GM19452 (cell line): Measurements from ENCODE around the gene NUCB2.
"Not testable (repeated sequence)": the region's sequence is repeated elsewhere in the genome, so short reads cannot be mapped to it uniquely, and the experiment has no call there.

Source experiments
- ATAC-seq: cut with Tn5 transposase; IDR thresholded peaks from one replicate; pipeline ENCODE4 v1.9.1; 2021; ENCODE audit not compliant: unreplicated experiment

NUCB2 gene

DNA sequence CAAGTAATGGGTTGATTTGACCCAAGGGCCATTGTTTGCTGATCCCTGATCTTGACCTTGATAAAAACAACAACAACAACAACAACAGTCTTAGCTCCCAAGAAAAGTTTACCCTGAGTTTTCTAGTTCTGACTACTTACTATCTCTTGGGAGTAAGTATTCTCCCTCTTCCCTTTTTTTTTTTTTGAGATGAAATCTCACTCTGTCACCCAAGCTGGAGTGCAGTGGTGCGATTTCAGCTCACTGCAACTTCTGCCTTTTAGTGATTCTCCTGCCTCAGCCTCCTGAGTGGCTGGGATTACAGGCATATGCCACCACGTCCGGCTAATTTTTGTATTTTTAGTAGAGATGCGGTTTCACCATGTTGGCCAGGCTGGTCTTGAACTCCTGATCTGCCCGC lies 8.0 kb upstream of the NUCB2 start:
- not testable (repeated sequence) for ATAC-seq

DNA sequence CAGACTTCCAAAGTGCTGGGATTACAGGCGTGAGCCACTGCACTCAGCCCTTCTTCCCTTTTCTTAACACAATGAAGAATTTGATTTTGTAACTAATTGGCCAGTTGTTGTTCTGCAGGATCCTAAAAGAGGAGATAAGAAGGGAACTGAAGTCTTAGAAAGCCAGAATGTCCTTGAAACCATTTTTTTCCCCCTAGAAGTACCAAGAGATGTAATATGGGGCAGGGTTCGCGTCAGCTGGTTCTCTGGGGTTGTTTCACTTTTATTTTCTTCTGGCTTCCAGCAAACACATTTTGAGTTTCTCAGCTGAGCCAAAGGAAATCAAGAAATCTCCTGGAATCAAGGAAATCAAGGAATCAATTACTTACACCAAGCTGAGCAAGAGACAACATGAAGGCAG lies 7.6 kb upstream of the NUCB2 start:
- ATAC-seq = no peak

DNA sequence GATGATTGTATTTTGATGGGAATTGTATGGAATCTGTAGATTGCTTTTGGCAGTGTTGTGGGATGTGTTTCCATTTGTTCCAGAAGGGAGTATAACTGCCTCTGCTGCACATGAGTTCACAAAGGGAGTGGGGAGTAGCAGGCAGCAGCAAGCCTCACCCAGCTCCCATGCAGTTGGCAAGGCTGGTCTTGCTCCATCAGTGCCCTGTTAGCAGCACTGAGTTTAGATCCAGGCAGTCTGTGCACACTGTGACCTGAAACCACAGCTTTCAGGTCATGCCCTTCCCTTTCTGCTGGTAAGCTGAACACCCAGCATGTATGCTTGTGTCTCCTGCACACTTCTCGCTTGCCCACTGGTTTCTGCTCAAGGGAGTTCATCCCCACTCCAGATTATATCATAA lies 3.7 kb upstream of the NUCB2 start:
- no peak for ATAC-seq

DNA sequence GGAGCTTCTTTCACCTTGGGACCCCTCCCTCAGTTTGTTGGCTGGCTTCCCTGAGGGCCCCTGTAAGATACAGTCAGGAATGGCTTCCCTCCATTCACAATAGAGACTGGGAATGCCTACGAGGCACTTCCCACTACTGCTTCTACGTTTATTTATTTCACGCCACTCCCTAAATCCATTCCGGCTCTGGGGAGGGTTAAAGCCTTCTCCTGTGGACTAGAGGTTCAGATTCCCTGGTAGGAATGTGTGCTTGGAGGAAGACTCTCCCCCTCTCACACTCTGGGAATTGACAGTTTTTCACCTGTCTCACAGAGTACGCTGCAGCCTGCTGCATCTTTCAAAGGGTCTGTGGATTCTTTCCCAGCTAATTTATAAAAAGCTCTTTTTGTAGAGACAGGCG lies 3.3 kb upstream of the NUCB2 start:
- no peak for ATAC-seq

DNA sequence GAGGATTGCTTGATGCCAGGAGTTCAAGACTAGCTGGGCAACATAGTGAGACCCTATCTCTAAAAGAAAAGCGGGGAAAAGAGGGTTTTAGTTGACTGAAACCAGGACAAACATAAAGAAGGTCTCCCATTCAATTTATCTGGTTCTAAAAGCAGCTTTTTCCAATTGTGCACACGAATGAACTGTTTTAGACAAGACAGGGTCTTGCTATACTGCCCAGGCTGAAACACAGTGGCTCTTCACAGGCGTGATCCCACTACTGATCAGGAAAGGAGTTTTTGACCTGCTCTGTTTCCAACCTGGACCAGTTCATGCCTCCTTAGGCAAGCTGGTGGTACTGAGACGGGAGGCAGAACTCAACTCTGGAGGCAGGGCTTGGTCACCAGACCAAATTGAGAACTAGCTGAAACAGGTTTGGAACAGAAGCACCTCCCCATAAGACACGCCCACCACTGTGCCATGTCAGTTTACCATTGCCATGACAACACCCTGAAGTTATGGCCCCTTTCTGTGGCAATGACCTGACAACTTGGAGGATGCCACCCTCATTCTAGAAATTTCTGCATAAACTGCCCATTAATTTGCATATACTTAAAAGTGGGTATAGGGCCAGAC lies 2.8 kb upstream of the NUCB2 start:
- no peak for ATAC-seq

DNA sequence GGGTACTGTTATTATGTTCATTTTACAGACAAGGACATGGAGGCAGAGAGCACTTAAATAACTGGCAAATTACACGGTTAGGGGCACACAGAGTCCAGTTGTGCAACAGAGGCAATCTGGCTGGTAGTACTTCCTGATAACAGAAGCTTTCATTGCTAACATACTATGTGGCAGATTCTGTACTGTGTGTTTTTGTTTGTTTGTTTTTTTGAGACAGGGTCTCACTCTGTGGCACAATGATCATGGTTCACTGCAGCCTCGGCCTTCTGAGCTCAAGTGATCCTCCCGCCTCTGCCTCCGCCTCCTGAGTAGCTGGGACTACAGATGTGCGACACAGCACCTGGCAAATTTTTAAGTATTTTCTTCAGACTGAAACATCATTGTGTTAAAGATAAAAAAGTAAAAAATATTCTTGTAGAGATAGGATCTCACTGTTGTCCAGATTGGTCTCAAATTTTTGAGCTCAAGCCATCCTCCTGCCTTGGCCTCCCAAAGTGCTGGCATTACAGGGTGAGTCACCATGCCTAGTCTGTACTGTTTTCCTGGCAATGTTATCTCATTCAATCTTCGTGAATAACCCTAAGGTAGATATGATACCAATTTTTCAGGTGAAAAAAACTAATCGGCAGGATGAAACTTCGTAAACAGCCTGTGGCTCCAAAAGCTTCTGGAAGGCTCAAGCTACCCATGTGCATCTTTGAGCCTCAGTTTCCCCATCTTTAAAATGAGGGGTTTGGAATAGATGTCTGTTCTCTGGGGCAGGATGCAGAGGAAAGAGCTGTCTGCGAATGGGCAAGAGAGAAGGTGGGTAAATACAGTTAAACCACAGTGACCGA lies 921 bp upstream of the NUCB2 start:
- ATAC-seq = no peak

DNA sequence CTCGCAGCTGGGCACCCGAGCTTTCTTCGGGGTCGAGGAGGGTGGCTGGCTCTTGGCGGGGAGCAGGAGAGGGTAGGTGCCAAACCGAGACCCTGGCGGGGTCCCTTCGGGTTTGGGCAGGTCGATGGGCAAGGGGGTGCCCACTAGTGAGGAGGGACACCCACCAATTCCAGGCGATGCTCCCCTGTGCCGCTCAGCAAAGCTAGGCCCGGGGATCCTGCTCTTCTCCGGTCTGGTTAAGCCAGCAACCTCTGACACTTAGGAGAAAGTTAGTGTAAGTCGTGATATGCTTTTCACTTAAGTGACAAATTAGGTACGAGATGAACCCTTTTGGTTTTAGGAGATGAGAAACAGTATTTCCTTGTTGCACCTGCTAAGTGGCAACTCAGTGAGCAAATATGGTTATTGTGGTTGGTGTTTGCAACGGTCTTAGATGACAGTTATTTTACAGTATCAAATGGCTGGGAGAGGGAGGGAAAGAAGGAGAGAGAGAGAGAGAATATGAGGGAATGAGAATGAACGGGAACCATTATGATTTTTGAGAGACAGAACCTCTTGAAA lies 565 bp downstream of the NUCB2 start:
- peak; percentile 17 for ATAC-seq

DNA sequence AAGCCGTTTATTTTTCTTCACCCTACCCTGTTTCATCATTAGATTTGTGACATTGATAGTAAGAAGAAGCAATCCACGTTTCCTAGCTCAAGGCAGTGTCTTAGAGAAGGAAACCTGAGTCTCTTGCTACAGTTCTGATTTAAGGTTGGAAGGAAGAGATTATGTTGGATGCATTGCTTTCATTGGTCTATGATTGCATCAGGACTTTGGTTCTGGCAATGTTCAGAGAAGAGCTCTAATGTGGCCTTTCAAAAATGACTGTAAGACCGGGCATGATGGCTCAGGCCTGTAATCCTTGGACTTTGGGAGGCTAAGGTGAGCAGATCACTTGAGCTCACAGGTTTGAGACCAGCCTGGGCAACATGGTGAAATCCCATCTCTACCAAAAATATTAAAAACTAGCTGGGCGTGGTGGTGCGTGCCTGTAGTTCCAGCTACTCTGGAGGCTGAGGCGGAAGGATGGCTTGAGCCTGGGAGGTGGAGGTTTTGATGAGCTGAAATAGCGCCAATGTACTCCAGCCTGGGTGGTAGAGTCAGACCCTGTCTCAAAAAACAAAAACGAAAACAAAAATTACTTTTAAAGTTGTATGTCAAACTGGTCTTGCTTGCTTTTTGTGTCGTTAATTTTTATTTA lies 4.1 kb downstream of the NUCB2 start:
- ATAC-seq = no peak

DNA sequence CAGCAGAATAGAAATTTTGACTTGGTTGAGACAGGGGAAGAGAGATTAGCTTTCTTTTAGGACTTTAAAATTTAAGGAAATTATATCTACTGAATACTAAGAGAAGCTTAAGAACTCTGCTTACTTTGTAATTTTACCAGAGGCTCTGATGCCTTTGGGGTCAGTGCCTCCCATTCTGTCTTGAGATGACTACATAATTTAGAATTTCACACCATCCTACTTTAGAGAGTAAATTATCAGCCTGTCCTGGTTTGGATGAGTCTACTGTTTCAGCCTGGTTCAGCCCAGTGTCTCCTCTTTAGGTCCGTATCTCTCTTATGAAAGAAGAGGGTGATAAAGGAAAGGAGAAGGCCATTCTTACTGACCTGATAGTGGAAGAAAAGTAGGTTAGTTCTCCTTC lies 9.8 kb downstream of the NUCB2 start:
- ATAC-seq = no peak

DNA sequence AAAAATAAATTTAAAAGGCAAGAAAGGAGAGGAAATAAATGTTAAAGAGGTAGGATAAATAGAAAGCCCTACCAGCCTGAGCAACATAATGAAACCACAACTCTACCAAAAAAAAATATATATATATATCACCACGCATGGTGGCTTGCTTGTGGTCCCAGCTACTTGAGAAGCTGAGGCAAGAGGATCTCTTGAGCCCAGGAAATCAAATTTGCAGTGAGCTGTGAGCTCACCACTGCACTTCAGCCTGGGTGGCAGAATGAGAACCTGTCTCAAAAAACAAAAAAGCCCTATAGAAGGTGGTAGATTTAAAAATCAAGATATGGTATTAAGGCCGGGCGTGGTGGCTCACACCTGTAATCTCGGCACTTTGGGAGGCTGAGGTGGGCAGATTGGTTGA lies 10.5 kb downstream of the NUCB2 start:
- ATAC-seq = no peak

DNA sequence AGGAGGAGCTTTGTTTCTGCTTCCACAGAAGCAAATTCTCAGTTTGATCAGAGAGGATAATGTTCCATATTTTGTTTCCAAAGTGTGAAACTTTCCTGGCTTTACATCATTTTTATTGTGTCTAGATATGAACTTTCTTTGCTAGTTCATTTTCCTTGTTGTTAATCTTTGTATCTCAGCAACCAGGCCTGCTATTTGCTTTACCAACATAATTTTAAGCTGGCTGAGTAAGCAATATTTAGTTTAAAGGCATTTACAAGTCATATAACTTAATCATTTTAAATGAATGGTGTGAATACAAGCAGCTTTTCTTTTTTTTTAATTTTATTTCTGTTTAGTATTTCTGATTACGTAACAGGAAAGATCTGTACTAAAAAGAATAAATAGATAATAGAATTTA lies 15.2 kb downstream of the NUCB2 start:
- ATAC-seq = no peak

DNA sequence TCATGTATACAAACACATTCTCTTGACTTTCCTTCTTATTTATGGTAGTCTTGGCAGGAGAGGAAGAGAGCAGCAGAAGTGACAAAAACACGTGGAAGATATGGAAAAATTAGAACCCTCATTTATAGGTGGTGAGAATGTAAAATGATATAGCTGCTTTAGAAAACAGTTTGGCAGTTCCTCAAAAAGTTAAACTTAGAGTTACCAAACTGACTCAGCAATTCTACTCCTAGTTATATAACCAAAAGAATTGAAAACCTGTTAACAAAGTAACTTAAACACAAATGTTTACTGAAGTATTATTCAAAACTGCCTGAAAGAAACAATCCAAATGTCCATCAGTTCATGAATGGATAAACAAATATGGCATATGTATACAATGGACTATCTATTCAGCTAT lies 16.8 kb downstream of the NUCB2 start:
- no peak for ATAC-seq

DNA sequence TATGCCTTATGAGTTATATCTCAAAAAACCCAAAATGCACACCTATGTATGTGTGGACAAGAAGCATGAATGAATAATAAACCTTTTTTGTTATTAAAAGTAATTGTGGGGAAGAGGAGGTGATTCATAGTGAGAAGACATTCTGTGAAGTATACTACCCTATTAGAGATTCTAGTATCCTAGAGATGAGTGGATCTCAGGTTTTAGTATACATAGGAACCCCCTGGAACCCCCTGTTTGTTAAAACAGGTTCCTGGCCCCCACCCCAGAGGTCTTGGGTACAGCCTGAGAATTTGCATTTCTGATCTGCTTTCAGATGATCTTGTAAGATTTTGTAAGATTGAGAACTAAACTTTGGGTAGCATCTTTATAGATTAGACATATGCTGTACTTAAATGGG lies 17.5 kb downstream of the NUCB2 start:
- ATAC-seq = no peak

DNA sequence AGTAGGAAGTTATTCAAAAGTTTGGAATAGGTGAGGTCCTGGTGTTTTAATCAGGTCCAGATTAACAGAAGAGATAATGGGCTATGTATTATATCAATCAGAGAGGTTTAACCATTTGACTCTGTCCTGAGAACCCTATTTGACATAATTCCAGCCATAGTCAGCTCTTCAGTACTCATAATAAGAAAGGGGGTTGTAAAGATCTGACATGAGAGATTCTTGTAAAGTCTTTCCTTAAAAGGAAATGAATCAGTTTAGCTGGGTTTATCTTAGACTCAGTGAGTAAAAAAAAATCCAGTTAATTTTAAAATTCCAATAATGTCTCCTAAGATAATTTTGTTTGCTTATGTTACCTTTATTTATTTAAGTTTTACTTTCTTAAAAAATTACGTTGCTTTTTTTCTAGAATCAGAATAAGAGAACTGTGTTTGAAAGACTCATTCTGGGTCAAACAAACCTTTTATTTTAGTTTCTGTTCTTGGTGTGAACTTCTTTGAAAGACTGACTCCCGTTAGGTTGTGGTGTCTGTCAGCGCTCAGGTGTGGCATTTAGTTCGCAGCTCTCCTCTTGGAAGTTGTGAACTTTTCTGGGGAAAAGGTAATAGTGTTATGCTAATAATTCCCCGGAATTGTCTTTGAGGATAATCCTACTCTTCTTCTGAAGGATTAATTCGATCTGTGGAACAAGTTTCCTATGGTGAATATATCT lies 20.5 kb downstream of the NUCB2 start:
- ATAC-seq = no peak

DNA sequence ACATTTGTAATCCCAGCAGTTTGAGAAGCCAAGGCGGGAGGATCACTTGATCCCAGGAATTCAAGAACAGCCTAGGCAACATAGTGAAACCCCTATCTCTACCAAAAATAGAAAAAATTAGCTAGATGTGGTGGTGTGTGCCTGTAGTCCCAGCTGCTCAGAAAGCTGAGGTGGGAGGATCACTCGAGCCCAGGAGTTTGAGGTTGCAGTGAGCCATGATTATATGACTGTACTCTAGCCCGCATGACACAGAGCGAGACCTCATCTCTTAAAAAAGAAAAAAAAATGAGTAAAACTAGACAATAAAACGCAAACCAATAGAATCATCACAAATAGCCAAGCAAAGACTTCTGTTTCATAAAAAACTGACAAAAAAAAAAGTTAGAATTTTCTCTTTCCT lies 21.8 kb downstream of the NUCB2 start:
- peak; percentile 72 for ATAC-seq

DNA sequence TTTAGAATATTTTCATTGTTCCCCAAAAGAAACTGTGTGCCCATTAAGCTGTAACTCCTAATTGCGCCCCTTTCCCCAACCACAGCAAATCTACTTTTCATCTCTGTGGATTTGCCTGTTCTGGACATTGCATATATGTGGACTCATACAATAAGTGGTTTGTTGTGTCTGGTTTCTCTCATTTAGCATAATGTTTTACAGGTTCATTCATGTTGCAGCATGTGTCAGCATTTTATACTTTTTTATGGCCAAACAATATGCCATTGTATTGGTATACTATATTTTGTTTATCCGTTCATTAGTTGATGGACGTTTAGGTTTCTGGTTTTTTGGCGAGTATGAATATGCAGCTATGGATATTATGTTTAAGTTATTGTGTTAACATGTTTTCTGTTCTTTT lies 23.8 kb downstream of the NUCB2 start:
- no peak for ATAC-seq

DNA sequence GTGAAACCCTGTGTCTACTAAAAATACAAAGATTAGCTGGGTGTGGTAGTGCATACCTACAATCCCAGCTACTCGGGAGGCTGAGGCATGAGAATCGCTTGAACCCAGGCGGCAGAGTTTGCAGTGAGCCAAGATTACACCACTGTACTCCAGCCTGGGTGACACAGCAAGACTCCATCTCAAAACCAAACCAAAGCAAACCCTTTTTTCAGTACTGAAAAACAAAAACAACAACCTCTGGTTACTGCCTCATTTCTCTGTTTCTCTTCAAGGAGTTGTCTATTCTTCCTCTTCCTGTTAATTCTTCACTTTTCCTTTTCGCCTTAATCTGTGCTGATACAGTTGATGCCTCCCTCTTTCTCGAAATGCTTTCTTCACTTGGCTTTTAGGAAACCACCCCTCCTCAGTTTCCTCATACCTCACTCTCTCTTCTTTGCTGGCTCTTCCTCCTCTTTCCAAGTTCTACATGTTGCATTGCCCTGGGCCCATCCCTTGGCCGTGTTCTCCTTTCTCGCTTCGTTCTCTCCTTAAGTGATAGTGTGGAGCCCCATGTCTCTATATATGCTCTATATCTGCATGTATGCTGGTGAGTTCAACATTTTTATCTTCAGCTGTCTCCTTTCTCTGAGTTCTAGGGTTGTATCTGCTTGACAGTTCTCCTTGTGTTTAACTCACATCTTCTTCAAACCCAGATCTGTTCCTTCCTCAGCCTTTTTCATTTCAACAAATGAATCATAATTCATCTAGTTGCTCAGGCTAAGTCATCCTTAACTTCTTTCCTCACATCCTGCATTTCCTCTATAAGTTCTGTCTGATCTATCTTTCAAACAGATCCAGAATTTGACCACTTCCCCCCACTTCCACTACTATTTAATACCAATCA lies 37.1 kb downstream of the NUCB2 start:
- no peak for ATAC-seq

DNA sequence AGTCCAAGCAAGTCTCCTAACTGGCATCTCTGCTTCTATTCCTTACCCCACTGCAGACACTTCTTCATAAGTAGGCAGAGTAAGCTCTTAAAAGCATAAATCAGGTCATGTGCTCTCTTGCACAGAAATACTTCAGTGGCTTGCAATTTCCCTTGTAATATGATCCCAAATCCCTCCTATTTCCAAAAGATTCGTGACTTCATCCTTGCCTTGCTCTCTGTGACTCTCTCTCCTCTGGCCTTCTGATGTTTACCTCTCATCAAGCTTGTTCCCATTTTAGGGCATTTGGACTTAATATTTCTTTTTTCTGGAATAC lies 37.7 kb downstream of the NUCB2 start:
- ATAC-seq = no peak

DNA sequence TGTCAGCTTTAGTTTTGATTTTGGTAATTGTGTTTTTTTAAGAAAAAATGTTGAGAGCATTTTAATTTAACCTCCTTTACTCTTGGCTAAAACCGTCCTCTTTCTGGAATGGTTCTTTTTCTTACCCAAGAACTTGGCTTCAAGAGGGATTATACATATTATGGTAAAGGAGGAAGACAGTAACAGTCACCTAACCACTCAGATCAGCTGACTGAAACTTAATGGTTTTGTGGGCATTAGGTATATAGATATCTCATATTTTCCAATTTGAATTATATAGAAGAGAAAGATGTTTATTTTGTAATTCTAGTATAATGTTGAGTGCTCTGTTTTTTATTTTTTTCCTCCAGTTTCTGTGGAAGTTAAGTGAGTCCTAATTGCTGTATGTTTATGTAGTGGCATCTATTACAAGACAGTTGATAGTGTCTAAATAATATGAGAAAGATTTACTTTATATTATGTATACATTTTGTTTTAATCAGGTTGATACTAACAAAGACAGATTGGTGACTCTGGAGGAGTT lies 38.4 kb downstream of the NUCB2 start:
- no peak for ATAC-seq

DNA sequence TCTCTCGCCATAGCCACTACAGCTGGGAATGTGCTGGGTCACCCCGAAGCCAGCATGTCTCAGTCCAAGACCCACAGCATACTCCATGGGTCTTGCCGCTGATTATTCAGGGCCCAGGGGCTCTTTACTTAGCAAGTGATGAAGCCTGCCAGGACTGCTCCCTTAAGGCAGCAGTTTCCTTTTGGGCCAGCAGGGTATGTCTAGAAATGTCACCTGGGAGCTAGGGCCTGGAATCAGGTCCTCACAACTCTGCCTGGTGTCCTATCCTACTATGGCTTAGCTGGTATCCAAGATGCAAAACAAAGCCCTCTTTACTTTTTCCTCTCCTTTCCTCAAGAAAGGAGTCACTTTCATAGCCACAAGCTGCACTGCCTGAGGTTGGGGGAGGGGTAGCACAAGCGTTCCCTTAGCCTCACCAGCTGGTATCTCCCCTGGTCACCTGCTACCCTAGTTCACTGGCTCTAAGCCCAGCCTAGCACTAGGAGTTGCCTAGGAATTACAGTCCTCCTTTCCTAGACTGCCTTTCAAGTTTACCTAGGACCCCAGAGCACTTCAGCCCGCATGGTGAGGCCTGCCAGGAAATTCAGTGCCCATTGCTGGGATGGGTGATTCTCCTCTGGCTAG lies 52.4 kb downstream of the NUCB2 start:
- no peak for ATAC-seq
